ENCODE data around the gene SEMA3B. TPM values are rescaled to one million over a fixed set of nuclear protein-coding genes. Genes with fewer than 3 reads are reported as not detected.
"Not testable (repeated sequence)": the region's sequence is repeated elsewhere in the genome, so short reads cannot be mapped to it uniquely, and the experiment has no call there.

SEMA3B gene
- total and polyA plus RNA-seq, 8 donors = 27.5 to 223 (median 43.4) TPM

DNA sequence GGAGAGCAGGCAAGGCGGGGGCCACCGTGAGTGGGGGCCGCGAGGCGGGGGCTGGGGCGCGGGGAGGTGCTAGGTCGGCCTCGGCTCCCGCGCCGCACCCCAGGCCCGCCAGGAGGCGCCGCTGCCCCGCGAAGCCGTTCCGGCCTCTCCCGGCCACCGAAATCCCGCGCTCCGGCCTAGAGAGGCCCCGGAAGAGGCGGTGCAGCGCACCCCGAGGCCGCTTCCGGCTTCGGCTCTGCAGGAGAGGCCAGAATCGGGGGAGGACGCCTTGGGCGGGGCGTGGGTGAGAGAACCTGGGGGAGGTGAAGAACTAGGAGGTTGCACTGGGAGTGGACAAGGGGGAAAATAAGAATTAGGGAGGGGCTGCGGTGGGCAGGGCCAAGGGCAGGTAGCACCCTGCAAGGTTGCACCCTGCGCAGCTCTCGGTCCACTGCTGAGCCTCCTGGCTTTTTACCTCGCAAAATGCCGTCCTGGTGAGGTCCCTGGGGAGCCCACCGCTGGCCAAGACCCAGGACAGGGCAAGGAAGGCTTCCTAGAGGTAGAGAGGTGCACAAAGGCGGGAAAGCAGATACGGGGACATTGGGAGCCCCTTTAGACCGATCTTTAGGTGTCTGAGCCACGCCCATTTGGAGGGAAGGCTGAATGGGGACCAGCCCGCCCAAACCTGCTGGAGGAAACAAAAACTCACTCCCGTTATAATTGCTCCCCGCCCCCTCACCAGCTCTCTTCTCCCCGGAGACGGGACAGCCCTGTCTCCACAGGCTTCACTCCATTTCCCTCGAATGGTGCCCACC is 41.4 kb upstream of the SEMA3B start:
- FAIRE-seq (no peak), DNase-seq (peak; percentile 94 to 98 (median 95)), ATAC-seq (peak; percentile 88 to 92 (median 91))
- Histone ChIP-seq H3K27me3 (no peaks in the 10 kb centered on the region), H3K36me3 (no peaks in the 10 kb centered on the region), H3K9me3 (no peaks in the 10 kb centered on the region), H3K27ac (peak overlapping the region; percentile 68 to 84 (median 84)), H3K4me3 (peak overlapping the region; percentile 43 to 65 (median 52)), H3K4me1 (peaks cover 0 to 7% (median 4%) of the 10 kb centered on the region in 3 donors)
- intact Hi-C loops (cut with DNase I) = loop anchor here in 2 of 3 donors (2.0 to 5.0 kb wide), 2 partner anchors 33 to 45 kb away; no protein-coding TSS in a partner anchor
- peak; percentile 78 to 93 (median 87) for TF ChIP-seq CTCF (IDR thresholded peaks at IDR 0.05)
- WGBS, 2 donors = 0 to 1% methylated on average over 40 to 51 of the region's 51 CpGs

- not testable (repeated sequence) for FAIRE-seq, DNase-seq, H3K4me1 ChIP-seq, H3K27me3 ChIP-seq, H3K36me3 ChIP-seq, H3K9me3 ChIP-seq, ATAC-seq
- 45% methylated on average over 14 to 15 of the region's 15 CpGs for WGBS, 2 donors
- intact Hi-C loops (cut with DNase I) = loop anchor here in 2 of 3 donors (5.0 kb wide), 1 partner anchor 44 kb away; no protein-coding TSS in a partner anchor
- Histone ChIP-seq H3K27ac (peak overlapping the region; percentile 68 to 84 (median 84)), H3K4me3 (peak overlapping the region; percentile 43 to 65 (median 52))
These were observed 40.7 kb upstream of the SEMA3B start for GRCh38 chr3:50228184-50228763.

DNA sequence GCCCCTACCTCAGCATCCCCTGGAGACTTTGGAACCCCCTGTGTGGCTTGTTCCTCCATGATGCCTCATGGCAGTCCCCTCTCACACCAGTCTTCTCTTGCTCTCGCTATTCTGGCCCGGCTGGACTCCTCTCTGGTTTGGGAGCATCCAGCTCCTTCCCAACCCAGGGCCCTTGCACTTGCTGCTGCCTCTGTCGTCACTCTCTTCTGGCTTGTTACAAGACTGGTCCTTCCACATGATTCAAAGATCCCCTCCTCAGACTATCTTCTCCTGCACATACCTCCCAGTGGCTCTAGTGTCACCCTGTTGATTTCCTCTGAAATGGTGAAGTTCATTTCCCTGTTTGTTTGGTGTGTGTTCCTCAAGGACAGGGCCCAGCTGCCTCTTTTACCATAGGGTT is 39.5 kb upstream of the SEMA3B start:
- no peak for TF ChIP-seq CTCF (IDR thresholded peaks at IDR 0.05)
- Histone ChIP-seq H3K4me1 (peaks cover 0 to 7% (median 4%) of the 10 kb centered on the region in 3 donors), H3K9me3 (no peaks in the 10 kb centered on the region), H3K27ac (peak overlapping the region in 3 of 4 donors; percentile 16 to 50 (median 34)), H3K27me3 (no peaks in the 10 kb centered on the region), H3K36me3 (no peaks in the 10 kb centered on the region), H3K4me3 (no peak overlapping the region)
- peak in 1 of 6 donors; percentile 43 for DNase-seq
- FAIRE-seq = no peak
- WGBS, 2 donors = 86 to 91% methylated on average over 3 of the region's 3 CpGs
- intact Hi-C loops (cut with DNase I) = loop anchor here in 2 of 3 donors (5.0 kb wide), 1 partner anchor 43 kb away; no protein-coding TSS in a partner anchor
- ATAC-seq = no peak

GRCh38 chr3:50230104-50230793 is 38.7 kb upstream of the SEMA3B start:
- ATAC-seq = no peak
- peak overlapping the region in 3 of 4 donors; percentile 16 to 50 (median 34) for H3K27ac ChIP-seq
- H3K9me3 ChIP-seq = no peaks in the 10 kb centered on the region
- intact Hi-C loops (cut with DNase I) = no loop called here
- no peaks in the 10 kb centered on the region for H3K27me3 ChIP-seq
- DNase-seq = peak in 1 of 6 donors; percentile 54
- FAIRE-seq = no peak
- H3K36me3 ChIP-seq = no peaks in the 10 kb centered on the region
- no peak overlapping the region for H3K4me3 ChIP-seq
- no peak for TF ChIP-seq CTCF (IDR thresholded peaks at IDR 0.05)
- peaks cover 0 to 7% (median 4%) of the 10 kb centered on the region in 3 donors for H3K4me1 ChIP-seq
- 85 to 91% methylated on average over 8 of the region's 8 CpGs for WGBS, 2 donors

GRCh38 chr3:50230794-50231125 is 38.2 kb upstream of the SEMA3B start:
- no peak for ATAC-seq
- peaks cover 0 to 7% (median 4%) of the 10 kb centered on the region in 3 donors for H3K4me1 ChIP-seq
- no peak for DNase-seq
- 84 to 90% methylated on average over 4 of the region's 4 CpGs for WGBS, 2 donors
- no peak for FAIRE-seq
- H3K9me3 ChIP-seq = no peaks in the 10 kb centered on the region
- no peak overlapping the region for H3K27ac ChIP-seq
- intact Hi-C loops (cut with DNase I) = no loop called here
- H3K27me3 ChIP-seq = no peaks in the 10 kb centered on the region
- no peaks in the 10 kb centered on the region for H3K36me3 ChIP-seq
- no peak overlapping the region for H3K4me3 ChIP-seq
- no peak for TF ChIP-seq CTCF (IDR thresholded peaks at IDR 0.05)

Measured in pancreas (tissue), 10 donors.